ENCODE data around the gene MDH2.
"Not testable (repeated sequence)": the region's sequence is repeated elsewhere in the genome, so short reads cannot be mapped to it uniquely, and the experiment has no call there.

Gene MDH2

GRCh38 chr7:76066716-76067503 is 19.0 kb downstream of the MDH2 start:
- no peak for FAIRE-seq

GRCh38 chr7:76069238-76069638 is 21.3 kb downstream of the MDH2 start:
- FAIRE-seq (no peak), DNase-seq (ENCODE audit: extremely low spot score, insufficient read length, low read depth) (no peak)

More at GRCh38 chr7:76066716-76067503, 19.0 kb downstream of the MDH2 start:
- DNase-seq (ENCODE audit: extremely low spot score, insufficient read length, low read depth) = no peak

GRCh38 chr7:76071316-76072242 is 23.7 kb downstream of the MDH2 start:
- FAIRE-seq (no peak), DNase-seq (ENCODE audit: extremely low spot score, insufficient read length, low read depth) (no peak)

- DNase-seq (ENCODE audit: extremely low spot score, insufficient read length, low read depth) = no peak
- FAIRE-seq = no peak
These were observed 24.6 kb downstream of the MDH2 start for GRCh38 chr7:76072243-76073148.

- DNase-seq (ENCODE audit: extremely low spot score, insufficient read length, low read depth) = no peak
- FAIRE-seq = no peak
These were observed 25.6 kb downstream of the MDH2 start for GRCh38 chr7:76073335-76073990.

- FAIRE-seq (no peak), DNase-seq (ENCODE audit: extremely low spot score, insufficient read length, low read depth) (no peak)
These were observed 26.5 kb downstream of the MDH2 start for GRCh38 chr7:76074306-76074971.

GRCh38 chr7:76074972-76075370 is 27.1 kb downstream of the MDH2 start:
- no peak for DNase-seq (ENCODE audit: extremely low spot score, insufficient read length, low read depth)
- peak; percentile 41 for FAIRE-seq

GRCh38 chr7:76076995-76077394 is 29.1 kb downstream of the MDH2 start:
- FAIRE-seq (no peak), DNase-seq (ENCODE audit: extremely low spot score, insufficient read length, low read depth) (no peak)

GRCh38 chr7:76077435-76077834 is 29.5 kb downstream of the MDH2 start:
- DNase-seq (ENCODE audit: extremely low spot score, insufficient read length, low read depth) = no peak
- FAIRE-seq = no peak

GRCh38 chr7:76080204-76080603 is 32.3 kb downstream of the MDH2 start:
- FAIRE-seq (no peak), DNase-seq (ENCODE audit: extremely low spot score, insufficient read length, low read depth) (no peak)

GRCh38 chr7:76084115-76084514 is 36.2 kb downstream of the MDH2 start:
- DNase-seq (ENCODE audit: extremely low spot score, insufficient read length, low read depth) = not testable (repeated sequence)

GRCh38 chr7:76086070-76086469 is 38.2 kb downstream of the MDH2 start:
- DNase-seq (ENCODE audit: extremely low spot score, insufficient read length, low read depth) (no peak), FAIRE-seq (no peak)

More at GRCh38 chr7:76084115-76084514, 36.2 kb downstream of the MDH2 start:
- not testable (repeated sequence) for FAIRE-seq

- DNase-seq (ENCODE audit: extremely low spot score, insufficient read length, low read depth); FAIRE-seq: not testable (repeated sequence)
These were observed 39.5 kb downstream of the MDH2 start for GRCh38 chr7:76087362-76087791.

GRCh38 chr7:76089865-76090475 is 42.1 kb downstream of the MDH2 start:
- no peak for FAIRE-seq
- DNase-seq (ENCODE audit: extremely low spot score, insufficient read length, low read depth) = no peak

GRCh38 chr7:76091506-76091905 is 43.6 kb downstream of the MDH2 start:
- no peak for DNase-seq (ENCODE audit: extremely low spot score, insufficient read length, low read depth)
- no peak for FAIRE-seq

GRCh38 chr7:76093531-76093930 is 45.6 kb downstream of the MDH2 start:
- DNase-seq (ENCODE audit: extremely low spot score, insufficient read length, low read depth); FAIRE-seq: not testable (repeated sequence)

- not testable (repeated sequence) for DNase-seq (ENCODE audit: extremely low spot score, insufficient read length, low read depth); FAIRE-seq
These were observed 46.4 kb downstream of the MDH2 start for GRCh38 chr7:76094326-76094725.

- FAIRE-seq (no peak), DNase-seq (ENCODE audit: extremely low spot score, insufficient read length, low read depth) (no peak)
These were observed 48.0 kb downstream of the MDH2 start for GRCh38 chr7:76095908-76096307.

Measured in GM18507 (cell line).